GM21381 (cell line): Measurements from ENCODE around the gene MFNG.

ENCODE experiments used
- ATAC-seq: cut with Tn5 transposase; IDR thresholded peaks from one replicate; pipeline ENCODE4 v1.9.1; 2021; ENCODE audit warnings: mild to moderate bottlenecking, moderate library complexity; ENCODE audit not compliant: unreplicated experiment

Gene MFNG

DNA sequence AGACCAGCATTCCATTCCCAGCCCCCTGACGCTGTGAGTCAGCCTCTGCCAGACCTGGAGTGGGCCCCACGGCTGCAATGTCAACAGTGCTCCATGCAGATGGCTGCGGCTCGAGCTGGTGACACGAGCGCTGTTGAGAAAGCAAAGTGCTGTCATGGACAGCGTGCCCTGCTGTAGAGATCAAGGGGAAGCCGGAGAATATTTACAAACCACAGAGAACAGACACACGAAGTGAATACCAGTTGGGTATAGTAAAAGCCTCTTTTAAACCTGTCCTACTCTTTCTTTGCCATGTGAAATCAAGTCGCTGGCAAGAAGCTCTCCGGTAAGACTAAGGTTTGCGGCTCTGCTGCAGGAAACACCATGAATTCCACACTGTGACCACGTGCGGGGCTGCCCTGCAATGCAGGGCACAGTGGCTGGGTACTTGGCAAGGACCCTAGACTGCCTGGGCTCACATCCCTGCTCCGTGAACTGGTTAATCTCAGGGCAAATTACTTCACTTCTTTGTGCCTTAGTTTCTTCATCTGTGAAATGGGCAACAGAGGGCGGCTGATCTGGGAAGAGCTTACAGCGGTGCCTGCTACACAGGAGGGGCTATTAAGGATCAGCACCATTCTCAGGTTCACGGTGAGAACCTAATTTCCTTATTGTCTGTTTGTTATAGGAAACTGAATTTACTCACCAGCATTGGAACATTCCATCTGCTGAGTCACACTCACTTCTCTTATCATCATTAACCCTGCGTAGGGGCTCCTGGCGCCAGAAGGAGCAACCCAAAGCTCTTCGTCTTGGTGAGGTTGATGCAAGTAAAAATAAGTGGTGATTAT is 31.1 kb downstream of the MFNG start:
- no peak for ATAC-seq

DNA sequence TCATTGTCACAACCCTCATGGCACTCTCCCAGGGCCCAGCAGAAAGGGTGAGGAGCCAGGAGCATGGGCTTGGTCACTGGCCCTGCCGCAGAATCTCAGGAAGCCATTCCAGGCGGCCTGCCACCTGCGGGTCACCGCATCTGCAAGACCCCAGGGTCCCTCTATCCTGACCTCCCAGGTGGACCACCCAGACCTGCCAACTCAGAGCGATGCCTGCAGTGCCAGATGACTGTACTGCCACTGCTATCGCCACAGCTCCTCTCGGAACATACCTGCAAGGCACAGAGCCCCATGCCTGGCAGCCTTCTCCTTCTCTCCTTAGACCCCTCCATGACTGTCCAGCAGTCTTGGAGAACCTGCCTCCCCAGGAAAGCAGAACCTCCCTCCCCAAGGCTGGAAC is 32.5 kb downstream of the MFNG start:
- ATAC-seq: no peak

DNA sequence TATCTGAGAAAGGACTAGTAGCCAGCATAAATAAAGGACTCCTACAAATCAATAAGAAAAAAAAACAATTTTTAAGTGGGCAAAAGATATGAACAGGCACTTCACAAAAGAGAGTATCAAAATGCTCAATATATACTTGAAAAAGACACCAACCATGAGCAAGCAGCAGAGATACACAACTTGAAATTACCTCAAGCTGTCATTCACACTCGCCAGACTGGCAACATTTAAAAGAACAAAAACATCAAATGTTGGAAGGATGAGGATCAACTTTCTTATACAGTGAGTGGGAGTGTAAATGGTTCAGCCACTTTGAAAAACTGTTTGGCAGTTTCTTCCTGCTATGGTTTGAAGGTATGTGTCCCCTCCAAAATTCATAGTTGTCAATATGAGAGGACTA is 35.0 kb downstream of the MFNG start:
- no peak for ATAC-seq

DNA sequence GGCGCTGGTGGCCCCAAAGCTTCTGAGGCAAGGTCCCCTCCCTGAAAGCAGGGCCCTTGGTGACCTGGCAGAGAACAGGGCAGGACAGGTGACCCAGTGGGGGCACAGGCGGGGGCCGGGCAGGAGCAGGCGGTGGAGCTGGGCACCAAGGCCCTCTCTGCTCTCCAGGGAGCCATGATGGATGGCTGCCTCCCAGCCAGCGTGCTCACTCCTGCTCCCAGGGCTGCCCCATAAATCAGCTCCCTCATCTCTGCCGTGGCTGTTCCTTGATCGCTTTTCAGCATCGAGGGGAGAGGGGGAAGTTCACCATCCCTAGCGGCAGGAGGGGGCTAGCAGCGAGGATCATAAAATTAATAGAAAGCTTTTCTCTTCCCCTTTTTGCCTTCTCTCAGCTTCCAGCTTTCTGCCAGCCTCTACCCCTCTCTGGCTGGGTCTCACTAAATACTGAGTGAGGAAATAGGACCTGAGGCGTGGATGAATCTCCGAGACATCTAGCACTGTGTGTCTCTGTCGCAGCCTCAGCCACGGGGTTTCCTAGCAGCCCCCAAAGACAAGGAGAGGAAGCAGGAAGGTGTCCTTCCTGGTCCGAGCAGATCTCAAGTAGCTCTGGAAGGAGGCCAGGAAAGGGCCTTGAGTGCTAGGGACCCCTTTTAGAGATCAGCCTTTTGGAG is 36.7 kb downstream of the MFNG start:
- no peak for ATAC-seq

DNA sequence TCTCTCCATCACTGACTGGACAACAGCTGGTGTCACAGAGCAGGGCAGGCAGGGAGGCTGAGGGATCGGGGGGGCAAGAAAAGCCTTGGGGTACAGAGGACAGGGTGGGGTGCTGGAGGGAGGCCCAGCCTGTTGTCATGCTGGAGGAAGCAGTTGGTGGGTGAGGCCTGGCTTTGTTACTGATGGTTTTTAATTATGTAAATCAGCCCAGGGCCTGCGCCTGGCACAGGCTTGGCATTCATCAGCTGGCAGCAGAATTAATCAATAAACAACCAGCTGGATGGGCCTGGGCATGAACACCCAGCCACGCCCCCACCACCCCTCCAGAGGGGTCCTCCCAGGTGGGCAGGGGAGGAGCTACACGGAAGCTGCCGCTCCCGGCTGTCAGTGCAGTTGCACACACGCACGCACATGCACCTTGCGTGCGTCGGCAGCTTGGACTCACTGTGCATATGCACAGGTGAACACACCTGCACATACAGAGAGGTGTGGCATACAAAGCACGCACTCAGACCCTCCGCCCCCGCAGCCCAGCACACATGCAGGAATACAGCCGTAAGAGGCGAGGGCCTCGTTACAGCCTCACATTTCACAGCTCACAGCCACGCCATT is 37.6 kb downstream of the MFNG start:
- no peak for ATAC-seq

DNA sequence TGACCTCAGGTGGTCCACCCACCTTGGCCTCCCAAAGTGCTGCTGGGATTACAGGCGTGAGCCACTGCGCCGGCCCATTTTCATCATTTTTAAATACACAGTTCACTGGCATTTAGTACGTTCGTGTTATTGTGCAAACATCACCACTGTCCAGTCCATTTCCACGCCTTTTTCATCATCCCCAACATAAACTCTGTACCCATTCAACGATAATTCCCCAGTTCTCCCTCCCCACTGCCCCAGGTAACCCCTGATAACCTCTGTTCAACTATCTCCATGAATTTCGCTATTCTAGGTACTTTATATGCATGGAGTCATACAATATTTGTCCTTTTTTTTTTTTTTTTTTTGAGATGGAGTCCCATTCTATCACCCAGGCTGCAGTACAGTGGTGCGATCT is 40.7 kb downstream of the MFNG start:
- no peak for ATAC-seq

DNA sequence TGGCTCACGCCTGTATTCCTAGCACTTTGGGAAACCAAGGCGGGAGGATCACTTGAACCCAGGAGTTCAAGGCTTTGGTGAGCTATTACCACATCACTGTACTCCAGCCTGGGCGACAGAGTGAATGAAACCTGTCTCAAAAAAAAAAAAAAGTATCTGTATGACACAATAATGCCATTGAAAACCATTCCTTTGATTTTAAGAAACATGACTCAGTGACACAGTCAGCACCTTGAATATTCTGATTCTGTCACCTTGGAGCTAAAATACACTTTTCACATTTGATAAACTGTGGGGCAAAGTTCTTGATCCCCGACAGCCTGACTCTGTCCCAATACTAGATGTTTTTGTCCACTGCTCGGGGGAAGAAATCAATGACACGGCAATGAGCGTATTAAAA is 42.2 kb downstream of the MFNG start:
- ATAC-seq: no peak

DNA sequence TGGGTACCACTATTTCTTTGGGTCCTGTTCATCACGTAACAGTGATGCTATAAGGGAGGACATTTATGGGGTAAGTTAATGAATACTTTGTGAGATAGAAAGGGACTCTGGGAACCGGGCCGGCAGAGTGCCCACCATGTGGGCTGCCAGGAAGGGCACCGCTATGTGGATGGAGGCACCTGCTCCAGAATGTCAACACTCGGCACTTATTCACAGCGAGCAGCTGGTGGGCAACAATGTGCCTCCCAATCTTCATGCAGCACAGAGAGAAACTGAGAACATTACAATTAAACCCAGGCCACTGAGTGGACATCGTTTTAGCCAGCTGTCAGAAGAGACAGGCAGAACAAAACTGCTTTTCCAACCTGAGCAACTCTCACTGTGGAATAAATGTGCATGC is 43.1 kb downstream of the MFNG start:
- ATAC-seq: no peak

DNA sequence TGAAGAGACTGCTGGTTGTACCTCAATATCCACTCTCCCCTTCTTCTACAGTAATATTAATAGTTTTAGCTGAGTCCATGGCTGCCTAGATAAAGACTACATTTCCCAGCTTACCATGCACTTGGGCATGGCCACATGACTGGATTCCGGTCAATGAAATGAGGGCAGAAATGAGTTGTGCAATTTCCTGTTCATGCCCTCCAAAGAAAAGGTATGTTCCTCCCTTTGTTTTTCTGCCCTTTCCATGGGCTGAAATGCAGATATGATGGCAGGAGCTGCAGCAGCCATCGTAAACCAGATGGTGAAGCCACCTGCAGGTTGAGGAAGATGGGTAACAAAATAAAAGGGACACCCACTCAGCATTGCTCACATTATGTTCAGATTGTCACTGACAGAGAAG is 43.6 kb downstream of the MFNG start:
- ATAC-seq: no peak

DNA sequence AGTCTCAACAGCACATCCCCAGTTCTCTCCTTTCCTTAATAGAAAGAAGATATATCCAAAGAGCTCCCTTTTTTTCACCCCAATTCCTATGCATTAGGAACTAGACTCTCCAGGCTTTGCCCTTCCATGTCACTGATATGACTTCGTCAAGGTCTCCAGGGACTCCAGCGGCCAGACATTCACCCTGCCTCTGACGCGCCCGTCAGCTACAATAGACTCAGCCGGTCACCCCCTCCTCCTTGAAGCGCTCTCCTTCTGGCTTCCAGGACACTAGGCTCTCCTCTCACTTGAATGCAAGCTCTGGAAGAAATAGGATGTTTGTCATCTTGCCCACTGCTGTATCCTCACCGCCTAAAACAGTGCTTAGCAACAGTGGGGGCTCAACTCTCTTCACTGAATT is 44.0 kb downstream of the MFNG start:
- ATAC-seq: no peak

DNA sequence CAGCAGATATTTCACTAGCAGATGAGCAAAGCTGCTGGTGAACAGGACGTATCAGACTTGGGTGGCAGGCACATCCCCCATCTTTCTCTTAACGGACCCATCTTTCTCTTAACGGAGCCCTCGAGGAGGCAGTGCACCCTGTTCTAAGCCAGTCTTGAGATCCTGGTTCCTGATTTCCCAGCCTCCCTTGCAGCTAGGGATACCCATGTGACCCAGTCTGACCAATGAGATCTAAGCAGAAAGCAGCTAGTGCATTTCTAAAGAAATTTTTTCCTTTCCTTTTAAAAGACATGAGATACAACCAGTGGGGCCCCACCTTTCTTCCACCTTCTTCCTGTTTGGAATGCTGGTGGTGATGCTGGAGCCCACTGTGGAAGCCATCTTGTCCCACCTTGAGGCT is 45.3 kb downstream of the MFNG start:
- ATAC-seq: no peak

DNA sequence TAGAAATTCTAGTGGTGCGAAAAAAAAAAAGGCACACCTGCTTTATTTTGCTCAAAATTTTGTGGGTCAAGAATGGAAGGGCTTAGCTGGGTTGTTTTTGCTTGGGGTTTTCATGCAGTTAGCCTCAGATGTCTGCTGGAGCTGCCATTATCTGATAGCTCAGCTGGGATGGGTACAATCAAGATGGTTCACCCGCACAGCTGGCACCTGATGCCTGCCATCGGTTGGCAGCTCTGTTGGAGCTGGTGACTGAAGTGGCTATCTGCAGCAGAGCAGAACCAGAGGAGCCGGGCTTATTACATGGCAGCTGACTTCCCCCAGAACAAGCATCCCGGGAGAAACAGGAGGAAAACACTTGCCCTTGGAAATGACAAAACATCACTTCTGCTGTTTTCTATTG is 46.8 kb downstream of the MFNG start:
- ATAC-seq: no peak

DNA sequence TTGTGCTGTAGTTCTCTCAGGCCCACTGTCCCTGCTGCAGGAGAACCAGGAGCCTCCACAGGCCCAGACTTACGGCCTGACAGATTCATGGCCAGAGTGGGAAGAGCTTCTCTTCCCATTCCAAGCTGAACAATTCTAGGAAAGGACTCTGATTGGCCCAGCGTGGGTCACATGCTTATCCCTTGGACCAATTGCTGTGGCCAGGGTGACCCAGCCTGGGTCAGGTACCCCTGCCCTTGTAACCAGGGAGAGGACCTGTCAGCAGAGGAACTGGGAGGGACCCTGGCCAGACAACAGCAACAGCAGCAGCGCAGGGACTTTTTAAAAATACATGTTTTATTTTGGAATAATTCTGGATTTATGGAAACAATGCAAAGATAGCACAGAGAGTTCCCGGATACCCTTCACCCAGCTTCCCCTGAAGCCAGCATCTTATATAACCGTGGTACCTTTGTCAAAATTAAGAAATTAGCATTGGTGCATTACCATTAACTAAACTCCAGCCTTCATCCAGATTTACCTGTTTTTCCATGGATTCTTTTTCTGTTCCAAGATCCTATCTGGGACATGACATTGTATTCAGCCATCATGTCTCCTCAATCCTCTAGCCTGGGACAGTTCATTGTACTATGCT is 50.1 kb downstream of the MFNG start:
- no peak for ATAC-seq

DNA sequence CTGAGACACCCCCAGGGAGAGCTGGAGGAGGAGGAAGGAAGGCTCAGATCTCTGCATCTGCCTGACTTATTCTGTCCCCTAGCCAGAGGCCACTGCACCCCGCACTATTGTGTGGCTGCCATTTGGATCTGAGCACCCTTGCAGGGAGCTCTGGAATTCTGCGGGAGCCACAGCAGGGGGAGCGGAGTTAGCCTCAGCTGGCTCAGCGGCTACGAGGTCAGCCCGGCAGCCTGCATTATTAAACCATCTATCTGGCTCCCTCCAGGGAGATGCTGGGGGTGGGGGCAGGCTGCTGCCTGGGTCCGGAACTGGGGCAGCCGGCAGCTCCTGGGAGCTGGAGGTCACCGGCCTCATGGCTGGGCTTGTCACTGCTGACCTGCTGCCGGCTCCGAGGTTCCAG is 52.4 kb downstream of the MFNG start:
- no peak for ATAC-seq

DNA sequence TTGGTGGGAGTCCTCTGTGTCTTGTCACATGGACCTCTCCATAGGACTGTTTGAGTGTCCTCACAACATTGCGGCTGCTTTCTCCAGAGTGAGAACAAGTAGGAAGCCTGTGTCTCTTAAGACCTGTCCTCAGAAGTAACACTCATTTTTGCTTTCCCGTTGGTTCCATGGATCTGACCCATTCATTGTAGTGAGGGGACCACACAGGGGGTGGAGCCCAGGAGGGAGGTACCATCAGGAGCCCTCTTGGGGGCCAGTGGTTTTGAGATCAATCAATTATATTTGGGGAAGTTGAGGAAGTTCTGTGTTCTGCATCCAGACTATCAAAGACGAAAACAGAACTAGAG is 53.5 kb downstream of the MFNG start:
- ATAC-seq: no peak

DNA sequence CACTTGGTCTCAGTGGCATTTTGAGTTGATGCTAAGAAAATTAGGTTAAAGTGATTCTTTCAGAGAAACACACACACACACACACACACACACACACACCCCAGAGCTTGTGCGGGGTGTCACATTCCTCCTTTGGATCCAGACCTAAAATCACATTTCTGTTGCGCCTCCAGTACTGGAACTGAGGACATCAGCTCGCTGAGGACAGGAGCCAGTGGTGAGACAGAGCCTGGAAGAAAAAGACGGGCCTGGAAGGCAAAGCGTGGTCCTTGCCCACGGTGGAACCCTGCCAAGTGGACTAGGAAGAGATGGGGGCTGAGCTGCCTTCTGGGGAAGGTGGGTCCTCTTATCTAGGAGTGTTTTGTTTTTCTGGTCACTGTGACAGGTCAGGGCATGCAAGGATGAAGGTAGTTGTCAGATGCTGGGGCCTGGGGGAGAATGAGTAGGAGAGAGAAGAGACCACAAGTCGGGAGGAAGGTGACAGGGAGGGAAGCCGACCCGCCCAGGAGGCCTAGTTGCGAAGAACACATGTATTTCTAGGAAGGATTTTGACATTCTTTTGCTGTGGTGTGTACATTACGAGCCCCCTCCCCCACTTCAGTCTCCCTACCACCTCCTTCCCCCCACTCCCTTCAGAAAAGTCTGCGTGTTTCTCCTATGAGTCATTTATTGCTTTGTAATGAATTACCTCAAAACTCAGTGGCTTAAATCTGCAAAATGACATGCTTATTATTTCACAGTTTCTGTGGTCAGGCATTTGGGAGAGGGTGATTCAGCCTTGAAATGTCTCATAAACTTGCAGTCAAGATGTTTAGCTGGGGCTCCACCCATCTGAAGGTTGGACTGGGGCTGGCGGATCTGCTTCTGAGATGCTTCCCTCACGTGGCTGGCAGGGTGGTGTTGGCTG is 54.1 kb downstream of the MFNG start:
- ATAC-seq: no peak

DNA sequence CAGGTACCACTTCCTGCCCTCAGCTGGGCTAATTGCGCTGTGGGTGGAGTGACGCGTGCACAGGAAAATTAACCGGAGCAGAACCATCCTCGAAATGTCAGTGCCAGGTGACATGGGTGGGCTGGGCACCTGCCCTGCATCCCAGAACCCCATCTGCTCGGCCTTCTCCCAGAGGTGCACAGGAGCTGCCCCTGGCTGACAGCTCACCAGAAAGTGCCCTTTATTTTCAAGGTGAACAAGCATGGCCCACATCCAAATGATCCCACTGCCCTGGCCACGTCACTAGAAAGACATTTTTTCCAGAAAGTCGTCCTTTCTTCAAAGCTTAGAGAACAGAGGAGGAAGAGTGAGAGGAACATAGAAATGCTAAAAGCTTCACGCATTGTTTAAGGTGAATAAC is 54.8 kb downstream of the MFNG start:
- no peak for ATAC-seq

DNA sequence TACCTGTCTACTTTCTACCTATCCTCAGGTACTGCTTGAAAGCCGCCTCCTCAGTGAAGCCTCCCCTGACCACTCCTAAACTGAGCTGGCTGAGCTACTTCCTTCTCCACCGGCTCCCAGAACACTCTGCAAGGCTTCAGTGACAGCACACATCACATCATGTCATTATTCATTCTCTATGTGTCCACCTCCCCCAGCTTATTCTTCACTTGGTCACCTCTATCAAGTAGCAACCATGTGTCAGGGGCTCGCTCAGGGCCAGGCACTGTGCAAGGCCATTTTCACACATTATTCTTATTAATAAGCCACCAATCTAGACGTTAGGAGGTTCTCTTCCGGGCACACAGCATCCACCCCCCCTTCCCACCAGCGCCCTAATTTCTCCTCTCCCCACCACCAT is 55.2 kb downstream of the MFNG start:
- no peak for ATAC-seq

DNA sequence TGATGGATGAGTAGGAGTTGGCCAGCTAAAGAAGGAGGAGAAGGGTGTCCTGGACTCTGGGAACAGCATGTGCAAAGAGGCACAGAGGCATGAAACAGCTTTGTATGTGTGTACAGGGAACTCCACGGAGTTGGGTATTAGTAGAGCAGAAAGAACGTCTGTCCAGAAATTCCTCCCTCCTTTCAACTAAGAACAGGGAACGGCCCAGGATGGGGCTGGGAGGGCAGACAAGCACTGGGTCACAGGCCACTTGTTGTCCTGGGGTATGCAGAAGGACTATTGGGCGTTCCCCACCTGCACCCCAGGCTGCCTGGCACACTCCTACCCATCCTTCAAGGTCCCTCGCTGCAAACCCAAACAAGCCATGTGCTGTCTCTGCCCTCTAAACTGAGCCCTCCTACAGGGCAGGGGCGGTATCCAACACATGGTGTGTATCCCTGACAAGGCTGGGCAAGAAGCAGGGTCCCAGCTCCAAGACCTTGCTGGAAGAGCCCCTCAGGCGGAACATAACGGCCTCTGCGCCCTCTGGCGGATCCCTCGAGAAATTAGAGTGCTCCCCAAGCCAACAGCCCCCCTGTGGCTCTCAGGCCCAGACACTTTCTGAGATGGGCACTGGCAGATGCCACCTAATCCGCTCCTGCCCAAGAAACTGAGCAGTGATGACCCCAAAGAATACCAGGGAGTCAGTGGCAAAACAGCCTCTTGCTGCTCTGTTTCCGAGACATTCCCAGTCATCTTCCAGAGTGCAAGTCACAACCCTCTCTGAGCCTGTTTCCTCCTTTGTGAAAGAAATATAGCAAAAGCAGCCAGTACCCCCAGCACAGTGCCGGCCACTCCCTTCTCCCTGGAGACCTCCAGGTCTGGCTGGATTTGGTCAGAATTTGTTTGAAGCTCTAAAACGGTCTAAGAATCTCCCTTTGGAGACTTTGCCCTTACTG is 57.3 kb downstream of the MFNG start:
- no peak for ATAC-seq
